Left lobe of liver (tissue), 2 donors: ENCODE measurements around the gene HAUS7. TPM values are rescaled to one million over a fixed set of nuclear protein-coding genes. Genes with fewer than 3 reads are reported as not detected.

ENCODE experiments used
- ATAC-seq: fragments of 200-7000 bp; cut with Tn5 transposase; one replicate; pipeline ENCODE4 v1.9.1; 2020; ENCODE audit warnings: mild to moderate bottlenecking, moderate library complexity
- DNase-seq: peaks from one replicate; pipeline ENCODE4 v3.0.0-alpha.2; 2020; ENCODE audit warnings: low spot score
- total RNA-seq: library from RNA; stranded (reverse); gene quantifications from one replicate; pipeline ENCODE4 v1.2.1, GENCODE V29; 2021
- donor health status: DM: no; HTN: no; CAD: no; lungs with moderate emphysema.
- donor health status: DM: no; HTN: yes; CAD: no.

Gene HAUS7
- total RNA-seq, 1 donor from 2014 or later: 11.2 TPM

GRCh38 chrX:153457136-153457825, 13.1 kb downstream of the HAUS7 start:
- ATAC-seq: no peak
- no peak for DNase-seq

GRCh38 chrX:153456704-153457103, 13.7 kb downstream of the HAUS7 start:
- ATAC-seq (no peak), DNase-seq (no peak)

GRCh38 chrX:153456161-153456560, 14.2 kb downstream of the HAUS7 start:
- no peak for ATAC-seq
- DNase-seq: no peak

GRCh38 chrX:153455571-153455970, 14.8 kb downstream of the HAUS7 start:
- DNase-seq (no peak), ATAC-seq (no peak)

GRCh38 chrX:153454901-153455550, 15.3 kb downstream of the HAUS7 start:
- no peak for DNase-seq
- no peak for ATAC-seq

GRCh38 chrX:153450949-153451277, 19.5 kb downstream of the HAUS7 start:
- no peak for ATAC-seq
- no peak for DNase-seq

- DNase-seq: no peak
- no peak for ATAC-seq
Measured at GRCh38 chrX:153450114-153450948, 20.0 kb downstream of the HAUS7 start.

- DNase-seq (no peak), ATAC-seq (no peak)
Measured at GRCh38 chrX:153449368-153450113, 20.8 kb downstream of the HAUS7 start.

GRCh38 chrX:153448556-153449367, 21.6 kb downstream of the HAUS7 start:
- ATAC-seq: no peak

GRCh38 chrX:153447581-153447960, 22.8 kb downstream of the HAUS7 start:
- DNase-seq: no peak
- no peak for ATAC-seq

More at GRCh38 chrX:153448556-153449367, 21.6 kb downstream of the HAUS7 start:
- DNase-seq: no peak

GRCh38 chrX:153446950-153447580, 23.3 kb downstream of the HAUS7 start:
- no peak for DNase-seq
- ATAC-seq: no peak

- no peak for DNase-seq
- ATAC-seq: no peak
Measured at GRCh38 chrX:153446636-153446936, 23.8 kb downstream of the HAUS7 start.

GRCh38 chrX:153445856-153446635, 24.3 kb downstream of the HAUS7 start, which contains the start of gene TREX2:
TSS of gene TREX2 (minus strand) at chrX:153446056. CDS start at chrX:153445430, 626 bp downstream.
- no peak for DNase-seq
- no peak for ATAC-seq

- no peak for ATAC-seq
- DNase-seq: no peak
Measured at GRCh38 chrX:153445106-153445855, 25.1 kb downstream of the HAUS7 start.

GRCh38 chrX:153444333-153445011, 25.9 kb downstream of the HAUS7 start:
- DNase-seq: no peak
- peak; percentile 19 for ATAC-seq

- no peak for ATAC-seq
- DNase-seq: no peak
Measured at GRCh38 chrX:153443476-153444332, 26.7 kb downstream of the HAUS7 start.

- DNase-seq: no peak
- no peak for ATAC-seq
Measured at GRCh38 chrX:153442463-153442862, 27.9 kb downstream of the HAUS7 start.
